K562 (cell line): ENCODE results near the gene KRTAP3-3. TPM values are rescaled to one million over a fixed set of nuclear protein-coding genes. Genes with fewer than 3 reads are reported as not detected.

Experiments used
- ATAC-seq: fragments of 200-7000 bp; cut with Tn5 transposase; 3 replicates; pipeline ENCODE4 v1.9.1; 2020; ENCODE audit warnings: moderate library complexity
- BruUV-seq: library from RNA; stranded (reverse); fragments of 400-500 nt; replicated peaks from 2 replicates; lab custom pipeline; 2021; lab: Mats Ljungman, UMichigan
- CTCF ChIA-PET: fragments of 300-600 bp; formaldehyde crosslinking; extraction: SDS; loops from one replicate; lab custom pipeline; 2021; ENCODE audit warnings: low intra/inter-chr PET ratio; lab: Yijun Ruan, JAX
- POLR2A ChIA-PET: fragments of 300-600, 350-650 bp; sonication (Branson Sonifier 250); formaldehyde crosslinking; extraction: SDS; loops from one replicate; lab custom pipeline; 2021; ENCODE audit warnings: antibody characterized with exemption, inconsistent platforms; lab: Yijun Ruan, JAX
- DNase-seq, 4 experiments: peaks; one replicate each; pipeline versions ENCODE4 v3.0.0 to v3.0.0-alpha.2; 2011 to 2018; ENCODE audit warnings: low spot score in 3 of 4, mixed read lengths in 3 of 4; ENCODE audit errors: extremely low read depth in 1 of 4
- FAIRE-seq: peaks from 2 replicates; lab custom pipeline; 2011; peaks lifted over from hg19 to GRCh38; lab: Jason Lieb, UNC
- H2AFZ ChIP-seq: 2 replicates; pipeline ENCODE4 v1.6.0; 2011; ENCODE audit warnings: low read depth, low read length, control low read depth, inconsistent platforms
- H3K27ac ChIP-seq: fragments of 200-600 bp; 3 replicates; pipeline ENCODE4 v1.8.0; 2011; ENCODE audit warnings: low read depth, mild to moderate bottlenecking, control low read depth, inconsistent platforms, low read length, moderate library complexity, mixed read lengths; ENCODE audit errors: extremely low read depth
- H3K27me3 ChIP-seq, 2 experiments: fragments of 300-600 bp in 1 of 2; 2 replicates in 1 of 2; 3 replicates in 1 of 2; pipeline versions ENCODE4 v1.6.0 to v1.8.0; 2011; ENCODE audit warnings: inconsistent platforms in 2 of 2, low read length in 2 of 2, mild to moderate bottlenecking in 1 of 2, mixed read lengths in 1 of 2, moderate library complexity in 1 of 2; ENCODE audit not compliant: control insufficient read depth in 2 of 2, insufficient read depth in 2 of 2
- H3K36me3 ChIP-seq: fragments of 300-600 bp; 3 replicates; pipeline ENCODE4 v1.8.0; 2011; ENCODE audit warnings: mild to moderate bottlenecking, low read length, inconsistent platforms; ENCODE audit not compliant: control insufficient read depth, insufficient read depth
- H3K4me1 ChIP-seq, 2 experiments: fragments of 200-600 bp in 1 of 2; replicated peaks in 1 of 2; 2 replicates in 1 of 2; 3 replicates in 1 of 2; pipeline versions ENCODE4 v1.5.1 to v1.8.0; 2011; ENCODE audit warnings: inconsistent platforms in 2 of 2, low read length in 2 of 2, mild to moderate bottlenecking in 1 of 2, mixed read lengths in 1 of 2, moderate library complexity in 1 of 2; ENCODE audit not compliant: control insufficient read depth in 2 of 2, insufficient read depth in 2 of 2
- H3K4me2 ChIP-seq: 2 replicates; pipeline ENCODE4 v1.6.1; 2011; ENCODE audit warnings: low read length, control low read depth, inconsistent platforms, mixed read lengths; ENCODE audit not compliant: insufficient read depth
- H3K4me3 ChIP-seq: fragments of 200-600 bp; sonication (generic), shearing (Covaris generic); 2 replicates; pipeline ENCODE4 v1.5.1; 2016; ENCODE audit warnings: control low read depth, inconsistent platforms
- H3K79me2 ChIP-seq: fragments of 200-600 bp; 3 replicates; pipeline ENCODE4 v1.8.0; 2011; ENCODE audit warnings: low read length, inconsistent platforms; ENCODE audit not compliant: control insufficient read depth, insufficient read depth
- H3K9ac ChIP-seq, 2 experiments: 2 replicates each; pipeline versions ENCODE4 v1.6.0 to v1.6.1; 2011; ENCODE audit warnings: low read depth in 2 of 2, low read length in 2 of 2, control low read depth in 1 of 2, inconsistent platforms in 1 of 2, mild to moderate bottlenecking in 1 of 2, mixed read lengths in 1 of 2; ENCODE audit not compliant: insufficient read depth in 1 of 2
- H3K9me1 ChIP-seq: one replicate; pipeline ENCODE4 v1.6.0; 2011; ENCODE audit warnings: inconsistent platforms, mild to moderate bottlenecking, low read length, moderate library complexity; ENCODE audit not compliant: control insufficient read depth, insufficient read depth
- H3K9me3 ChIP-seq: replicated peaks from 2 replicates; pipeline ENCODE4 v1.5.1; 2011; ENCODE audit warnings: low read depth, low read length, inconsistent platforms; ENCODE audit not compliant: control insufficient read depth, insufficient read depth
- H4K20me1 ChIP-seq: replicated peaks from 2 replicates; pipeline ENCODE4 v1.6.1; 2011; ENCODE audit warnings: low read length, inconsistent platforms, mixed read lengths; ENCODE audit not compliant: control insufficient read depth, insufficient read depth
- KDM4B ChIP-seq, 2 experiments: fragments of 450-650 bp in 1 of 2; sonication (generic) in 1 of 2; IDR thresholded peaks; 2 replicates each; pipeline ENCODE4 v1.6.1; 2016 to 2017; ENCODE audit warnings: borderline replicate concordance in 2 of 2, antibody characterized with exemption in 1 of 2, low read depth in 1 of 2, mild to moderate bottlenecking in 1 of 2
- NFIC ChIP-seq: fragments of 450-650 bp; IDR thresholded peaks from 2 replicates; pipeline ENCODE4 v1.6.1; 2017; ENCODE audit warnings: mild to moderate bottlenecking, inconsistent platforms
- NFIX ChIP-seq: fragments of 250-450 bp; sonication (Bioruptor Pico); IDR thresholded peaks from 2 replicates; pipeline ENCODE4 v1.4.0; 2020; ENCODE audit warnings: low read depth, mild to moderate bottlenecking, moderate library complexity
- ZKSCAN1 ChIP-seq: fragments of 150-350 bp; IDR thresholded peaks from 2 replicates; pipeline ENCODE4 v1.6.1; 2016; ENCODE audit warnings: low read depth, low read length
- ZNF212 ChIP-seq: fragments of 450-650 bp; formaldehyde crosslinking; IDR thresholded peaks from 2 replicates; pipeline ENCODE4 v1.4.0; 2020; ENCODE audit warnings: mild to moderate bottlenecking
- ZNF445 ChIP-seq: fragments of 250-450 bp; sonication (Bioruptor Pico); IDR thresholded peaks from 2 replicates; pipeline ENCODE4 v1.4.0; 2020; ENCODE audit warnings: low read depth, mild to moderate bottlenecking, moderate library complexity
- WGBS: fragments of 100-300 bp; shearing (Covaris generic); methylation state at CpG from one replicate; pipeline ENCODE4 v1.1.6; 2016; ENCODE audit warnings: low coverage, mixed read lengths; ENCODE audit not compliant: insufficient coverage; ENCODE audit errors: missing lambda C conversion rate; 5-methylcytosine and 5-hydroxymethylcytosine counted together
- in situ Hi-C: fragments of 300-500 bp; cut with MboI; formaldehyde crosslinking; loops from 4 replicates; pipeline ENCODE4 v1.15.0; 2018; ENCODE audit warnings: inconsistent platforms, mixed read lengths
- intact Hi-C: fragments of 100-400 bp; cut with micrococcal nuclease; formaldehyde crosslinking; loops from 2 replicates; pipeline ENCODE4 v1.14.2; 2022
- polyA plus RNA-seq, 8 experiments: library from polyadenylated mRNA; depleted of rRNA in 4 of 8; stranded (reverse) in 5 of 8; unstranded in 3 of 8; fragments of >200 nt; fragmentation: Nextera tagmentation in 2 of 8; fragmentation: Illumina TruSeq in 1 of 8; extraction: Ambion mirVana in 2 of 8; extraction: Trizol in 1 of 8; gene quantifications; 2 replicates each; pipeline versions ENCODE4 v1.2.1 to v1.2.3, GENCODE V29; 2011 to 2014; ENCODE audit warnings: inconsistent platforms in 1 of 8, missing spikeins in 1 of 8
- total RNA-seq, 7 experiments: library from RNA; depleted of rRNA in 6 of 7; stranded (reverse); fragments of >200 nt in 6 of 7; fragmentation: Illumina TruSeq in 2 of 7; extraction: Trizol in 2 of 7; gene quantifications; 2 replicates each; pipeline versions ENCODE4 v1.2.1 to v1.2.3, GENCODE V29; 2011 to 2021; ENCODE audit warnings: low replicate concordance in 1 of 7

Gene KRTAP3-3
- total and polyA plus RNA-seq, 9 of the 15 experiments (the other 6 are each of a cell fraction or from before 2014, with no cell fraction given): not detected

DNA sequence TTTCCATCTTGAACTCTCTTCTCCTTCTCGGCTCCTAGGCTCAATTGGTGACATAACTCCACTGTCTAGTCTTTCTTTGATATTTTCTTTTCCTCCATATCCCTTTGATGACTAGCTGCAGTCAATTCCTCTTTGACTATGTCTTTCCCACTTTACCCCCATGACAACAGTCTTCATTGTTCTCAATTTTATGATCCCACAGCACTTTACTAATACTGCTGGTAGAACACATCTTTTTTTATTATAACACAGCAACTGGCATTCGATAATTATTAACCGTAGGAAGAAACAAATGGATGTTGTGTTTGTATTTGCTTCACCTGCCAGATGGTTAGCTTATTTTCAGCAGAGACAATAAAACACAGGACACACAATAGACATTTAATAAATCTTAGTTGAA, 1.3 kb downstream of the KRTAP3-3 start:
- TF ChIP-seq ZNF212 (no peak), ZNF445 (no peak), ZKSCAN1 (no peak)
- ChIA-PET CTCF (no interaction called here), POLR2A (interaction anchor here (1.3 kb wide), 1 partner anchor 20 kb away, joined by 5 read pairs; no protein-coding TSS in a partner anchor)
- H3K27me3 ChIP-seq: no peaks in the 10 kb centered on the region; a peak in 1 of 5 replicates
- H3K4me3 ChIP-seq: no peak overlapping the region
- H3K9ac ChIP-seq: no peak overlapping the region
- no TSS peak for BruUV-seq
- H2AFZ ChIP-seq: no peak overlapping the region
- H3K9me1 ChIP-seq: no peaks in the 10 kb centered on the region
- no peak overlapping the region for H3K27ac ChIP-seq
- WGBS: 2% methylated on average over 3 of the region's 3 CpGs
- intact Hi-C loops: no loop called here
- no peak overlapping the region for H3K4me2 ChIP-seq
- FAIRE-seq (no peak), DNase-seq (no peak), ATAC-seq (no peak)
- no peaks in the 10 kb centered on the region for H3K79me2 ChIP-seq
- in situ Hi-C loops: no loop called here
- no peaks in the 10 kb centered on the region for H4K20me1 ChIP-seq
- H3K36me3 ChIP-seq: no peaks in the 10 kb centered on the region
- H3K4me1 ChIP-seq: no peaks in the 10 kb centered on the region
- H3K9me3 ChIP-seq: no peaks in the 10 kb centered on the region

DNA sequence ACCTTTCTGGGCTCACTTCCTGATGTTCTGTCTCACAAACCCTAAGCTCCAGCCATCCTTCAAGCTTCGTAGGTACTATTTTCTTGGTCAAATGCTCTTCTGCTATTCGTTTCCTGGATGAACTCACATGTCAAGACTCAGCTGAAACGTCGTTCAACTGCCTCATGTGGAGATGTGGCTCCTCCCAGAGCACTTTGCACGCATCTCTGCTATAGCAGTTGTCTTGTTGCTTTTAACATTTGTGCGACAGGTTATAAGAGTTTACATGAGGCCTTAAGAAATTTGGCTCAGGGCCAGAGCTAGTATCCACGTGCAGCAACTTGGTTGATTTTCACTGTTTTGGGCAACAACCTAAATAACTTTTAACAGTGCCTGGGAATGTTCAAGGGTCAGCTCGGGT, 7.0 kb downstream of the KRTAP3-3 start:
- H3K79me2 ChIP-seq: no peaks in the 10 kb centered on the region
- H3K36me3 ChIP-seq: no peaks in the 10 kb centered on the region
- no TSS peak for BruUV-seq
- no peak overlapping the region for H3K4me2 ChIP-seq
- POLR2A ChIA-PET: interaction anchor here (1.0 kb wide), 1 partner anchor 8 kb away, joined by 3 read pairs; no protein-coding TSS in a partner anchor
- H3K4me1 ChIP-seq: no peaks in the 10 kb centered on the region
- in situ Hi-C loops (no loop called here), intact Hi-C loops (no loop called here)
- no peaks in the 10 kb centered on the region for H3K9me1 ChIP-seq
- CTCF ChIA-PET: no interaction called here
- no peak for DNase-seq
- TF ChIP-seq NFIC (peak; percentile 88), NFIX (peak; percentile 49), KDM4B (IDR thresholded peaks at IDR 0.05; ENCODE audit: borderline replicate concordance in 2 of 2, low read depth in 1 of 2) (no peak)
- WGBS: under 1% methylated on average over 8 of the region's 8 CpGs
- peak; percentile 57 for FAIRE-seq
- H2AFZ ChIP-seq: no peak overlapping the region
- no peak for ATAC-seq
- H3K27ac ChIP-seq: no peak overlapping the region
- H3K27me3 ChIP-seq: peaks cover 0 to 15% of the 10 kb centered on the region in 2 experiments; a peak in 3 of 5 replicates
- no peaks in the 10 kb centered on the region for H3K9me3 ChIP-seq
- no peaks in the 10 kb centered on the region for H4K20me1 ChIP-seq
- H3K4me3 ChIP-seq: no peak overlapping the region
- no peak overlapping the region for H3K9ac ChIP-seq
